Fibroblast of skin of back (primary cell): ENCODE results near the gene MBD5.

ENCODE experiments used
- DNase-seq: peaks from one replicate; pipeline ENCODE4 v3.0.0-alpha.2; 2013

Gene MBD5

GRCh38 chr2:148483665-148484064, 462.8 kb downstream of the MBD5 start:
- DNase-seq: no peak

GRCh38 chr2:148484066-148484465, 463.2 kb downstream of the MBD5 start:
- no peak for DNase-seq

- DNase-seq: no peak
Observed at GRCh38 chr2:148486655-148487054, 465.8 kb downstream of the MBD5 start.

DNA sequence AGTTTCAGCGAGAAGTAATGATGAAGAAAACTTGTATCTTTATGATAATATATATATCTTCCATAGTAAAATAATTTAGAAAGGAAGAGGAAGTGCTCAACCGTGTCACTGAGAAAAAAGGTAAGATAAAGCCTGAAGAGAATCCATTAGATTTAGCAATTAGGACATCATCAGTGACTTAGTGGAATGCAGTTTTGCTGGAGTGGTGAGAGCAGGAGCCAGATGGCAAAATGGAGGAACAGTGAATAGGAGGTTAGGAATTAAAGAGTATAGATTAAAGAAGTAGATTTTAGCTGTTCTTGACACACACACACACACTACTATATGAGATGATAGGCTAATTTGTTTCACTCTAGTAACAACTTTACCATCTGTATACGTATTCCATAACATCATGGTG, 466.5 kb downstream of the MBD5 start:
- no peak for DNase-seq

DNA sequence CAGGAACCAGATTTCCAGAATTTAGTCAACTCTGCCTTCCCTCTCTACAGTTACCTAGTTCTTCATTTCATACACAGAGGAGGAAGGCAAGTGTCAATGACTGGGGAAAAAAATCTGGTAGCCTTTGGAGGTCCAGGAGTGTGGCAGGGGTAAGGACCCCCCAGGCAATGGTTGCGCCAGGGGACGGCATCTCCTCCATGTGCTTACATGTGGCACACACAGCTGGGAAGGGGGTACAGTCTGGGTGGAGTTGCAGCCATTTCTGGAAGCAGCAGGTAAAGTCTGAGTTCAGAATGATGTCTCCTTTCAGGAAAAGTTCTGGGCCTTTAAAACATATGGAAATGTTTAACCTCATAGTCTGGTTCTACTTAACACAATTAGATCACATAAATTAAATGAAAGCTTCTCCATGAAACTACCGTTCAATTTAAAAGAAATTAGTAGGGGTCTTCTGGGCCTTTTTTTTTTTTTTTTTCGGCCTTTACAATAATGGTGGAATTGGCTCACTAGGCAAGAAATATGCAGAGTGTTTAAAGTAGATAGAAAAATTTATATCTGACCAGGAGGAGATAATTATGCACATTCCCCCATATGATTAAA, 470.0 kb downstream of the MBD5 start:
- no peak for DNase-seq

DNA sequence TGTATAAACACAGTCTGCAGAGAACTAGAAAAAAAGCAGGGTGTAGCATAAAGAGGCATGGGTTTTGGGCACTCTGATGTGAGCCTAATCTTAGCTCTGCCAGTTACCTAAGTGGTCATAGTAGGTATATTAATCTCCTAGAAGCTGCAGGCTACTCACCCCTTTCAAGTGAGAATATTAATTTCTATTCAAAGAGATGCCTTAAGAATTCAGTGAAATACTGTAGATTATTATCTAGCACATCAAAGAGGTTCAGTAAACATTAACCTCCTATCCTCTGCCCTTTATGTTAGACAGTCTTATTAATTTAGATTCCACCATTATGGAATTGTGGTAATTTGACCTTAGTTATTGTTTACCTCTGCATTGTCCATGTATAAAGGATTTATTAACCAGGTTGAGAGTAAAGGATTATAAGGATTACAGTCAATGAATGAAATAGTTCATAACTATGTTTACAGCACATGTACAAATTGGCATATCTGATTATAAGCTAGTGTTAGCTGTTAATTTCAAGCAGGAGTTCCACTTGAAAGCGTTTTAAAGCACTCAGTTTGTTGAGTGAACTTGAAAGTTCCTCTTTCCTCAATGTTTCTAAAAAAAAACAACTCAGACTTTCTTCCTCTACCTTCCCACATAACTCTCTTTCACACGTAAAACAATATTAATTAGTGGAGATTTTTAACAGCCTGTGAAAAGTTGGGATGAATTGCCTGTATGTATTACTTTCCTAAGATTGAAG, 473.1 kb downstream of the MBD5 start:
- DNase-seq: no peak

GRCh38 chr2:148495586-148495985, 474.7 kb downstream of the MBD5 start:
- no peak for DNase-seq

DNA sequence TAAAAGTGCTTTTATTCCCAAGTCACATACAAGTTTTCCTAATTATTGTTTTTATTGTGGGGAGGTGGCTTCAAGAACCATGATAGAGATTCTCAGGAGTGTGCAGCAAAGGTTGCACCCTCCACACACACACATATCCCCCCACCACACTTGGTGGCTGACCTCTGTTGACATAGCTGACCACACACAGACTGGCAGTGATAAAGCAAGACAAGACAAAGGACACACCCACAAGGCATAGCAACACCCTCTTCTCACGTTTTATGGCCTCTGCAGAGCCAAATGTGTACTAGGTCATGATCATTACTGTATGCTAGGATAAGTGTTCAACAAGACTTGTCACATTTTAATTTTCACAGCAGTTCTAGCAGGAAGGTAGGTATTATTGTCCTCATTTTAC, 480.7 kb downstream of the MBD5 start:
- DNase-seq: peak; percentile 7

GRCh38 chr2:148503516-148503915, 482.6 kb downstream of the MBD5 start:
- no peak for DNase-seq

DNA sequence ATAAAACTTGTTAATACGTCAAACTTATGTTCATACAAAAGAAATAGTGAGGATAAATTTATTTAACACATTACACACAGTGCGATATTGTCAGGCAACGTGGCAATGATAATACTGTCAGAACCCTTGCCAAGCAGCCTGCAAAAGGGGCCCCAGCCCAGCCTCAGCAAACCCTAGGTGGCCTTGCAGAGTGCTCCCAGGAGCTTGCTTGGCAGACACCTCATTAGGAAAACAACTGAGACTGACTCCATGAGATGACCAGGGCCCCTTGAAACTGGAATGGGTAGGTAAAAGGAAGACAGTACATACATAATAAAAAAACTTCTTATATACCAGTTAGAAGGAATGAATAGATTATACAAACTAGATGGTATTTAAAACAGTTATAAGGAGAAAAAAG, 487.1 kb downstream of the MBD5 start:
- DNase-seq: no peak

- no peak for DNase-seq
Observed at GRCh38 chr2:148508878-148509287, 488.0 kb downstream of the MBD5 start.

GRCh38 chr2:148509288-148509902, 488.5 kb downstream of the MBD5 start:
- peak; percentile 74 for DNase-seq

GRCh38 chr2:148511883-148512282, 491.0 kb downstream of the MBD5 start:
- no peak for DNase-seq

DNA sequence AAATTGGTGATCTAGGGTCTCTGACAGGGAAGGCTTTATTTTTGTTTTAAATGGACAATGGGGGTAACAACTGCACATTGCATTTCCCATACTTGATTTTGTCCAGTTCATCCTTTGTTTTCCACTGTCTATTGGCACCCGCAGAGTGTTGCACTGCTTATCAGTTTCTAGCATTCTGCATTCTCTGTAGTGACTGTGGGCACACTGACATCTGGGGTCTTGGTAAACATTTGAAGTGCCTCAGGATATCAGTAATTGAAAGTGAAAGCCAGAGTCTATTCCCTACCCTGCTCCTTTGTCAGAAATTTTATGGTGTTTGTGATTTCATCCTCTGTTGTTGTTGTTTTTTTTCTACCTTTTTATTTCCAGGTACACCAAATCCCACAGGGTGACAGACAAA, 491.6 kb downstream of the MBD5 start:
- DNase-seq: no peak

- no peak for DNase-seq
Observed at GRCh38 chr2:148513427-148513826, 492.5 kb downstream of the MBD5 start.

- DNase-seq: no peak
Observed at GRCh38 chr2:148515120-148515519, 494.2 kb downstream of the MBD5 start.

DNA sequence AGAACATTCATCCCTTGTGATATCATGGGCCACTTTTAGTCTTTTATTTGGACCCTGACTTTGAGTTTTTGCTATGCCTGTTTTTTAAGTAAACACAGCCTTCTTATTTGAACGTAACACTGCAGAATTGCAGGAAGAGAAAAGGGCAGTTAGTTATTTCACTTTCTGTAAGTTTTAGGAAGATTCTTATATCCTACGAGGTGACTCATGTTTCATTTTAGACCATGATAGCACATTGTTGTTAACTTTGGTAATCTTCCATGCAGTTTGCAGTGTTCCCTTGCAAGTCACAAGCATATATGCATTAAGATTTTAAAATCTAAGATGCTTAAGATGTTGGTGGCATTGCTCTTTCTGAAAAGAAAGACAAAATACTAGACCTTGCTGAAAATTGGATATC, 495.1 kb downstream of the MBD5 start:
- DNase-seq: peak; percentile 32

DNA sequence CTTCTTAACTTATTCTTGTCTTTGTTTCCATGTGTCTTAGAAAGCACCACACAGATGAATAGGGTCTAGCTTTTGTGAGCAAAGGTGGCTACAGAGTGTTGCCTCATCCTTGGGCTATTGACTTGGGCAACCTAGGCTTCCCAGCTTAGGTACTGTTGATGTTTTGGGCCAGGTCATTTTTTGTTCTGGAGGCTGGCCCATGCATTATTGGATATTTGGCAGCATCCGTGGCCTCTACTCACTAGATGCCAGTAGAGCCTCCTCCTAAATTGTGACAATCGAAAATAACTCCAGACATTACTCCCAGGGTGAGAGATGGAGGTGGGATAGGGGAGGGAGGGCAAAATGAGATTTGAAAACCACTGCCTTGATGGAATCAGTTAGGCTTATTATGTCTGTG, 496.4 kb downstream of the MBD5 start:
- no peak for DNase-seq

GRCh38 chr2:148517822-148518221, 496.9 kb downstream of the MBD5 start:
- no peak for DNase-seq

GRCh38 chr2:148519013-148519412, 498.1 kb downstream of the MBD5 start:
- no peak for DNase-seq

DNA sequence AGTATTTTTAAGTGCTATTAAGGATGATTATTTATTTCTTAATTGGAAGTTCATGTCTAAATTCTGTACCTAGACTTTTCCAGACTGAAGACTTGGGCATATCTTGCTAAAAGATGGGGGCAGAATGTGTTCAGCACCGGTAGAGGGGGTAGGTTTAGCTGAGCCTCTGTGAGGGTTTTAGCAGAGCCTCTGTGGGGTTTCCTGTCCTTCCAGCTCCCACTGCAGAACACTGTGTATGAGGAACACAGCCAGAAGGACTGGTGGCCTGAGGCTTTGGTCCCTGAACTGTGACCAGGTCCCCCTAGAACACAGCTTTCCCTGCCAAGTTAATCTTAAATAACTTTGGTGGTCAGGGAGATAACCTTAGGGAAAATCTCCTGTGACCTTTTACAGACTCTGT, 500.3 kb downstream of the MBD5 start:
- no peak for DNase-seq

- no peak for DNase-seq
Observed at GRCh38 chr2:148523315-148523714, 502.4 kb downstream of the MBD5 start.

DNA sequence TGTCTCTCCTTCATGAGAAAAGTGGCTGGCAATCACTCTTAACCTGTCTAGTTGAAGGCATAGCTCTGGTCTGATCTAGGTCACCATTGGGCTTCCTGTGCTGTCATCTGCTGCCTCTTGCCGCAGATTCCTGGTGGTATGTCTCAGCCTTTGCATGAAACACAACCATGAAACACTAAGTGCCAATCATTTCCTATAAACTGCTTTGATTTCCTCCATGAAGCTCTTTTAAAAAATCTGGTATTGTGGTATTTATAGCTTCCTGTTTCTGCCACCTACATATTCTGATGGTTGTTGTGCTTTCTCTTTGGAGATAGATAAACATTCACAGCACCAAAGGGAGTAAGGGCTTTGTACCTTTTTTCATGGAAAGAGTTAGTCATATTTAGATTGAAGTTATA, 503.6 kb downstream of the MBD5 start:
- DNase-seq: peak; percentile 12

- DNase-seq: no peak
Observed at GRCh38 chr2:148525130-148525529, 504.2 kb downstream of the MBD5 start.
